BE2C (cell line): Measurements from ENCODE around the gene NSL1.

Experiments used
- DNase-seq: peaks from one replicate; pipeline ENCODE4 v3.0.0-alpha.2; 2020
- H3K27me3 ChIP-seq: fragments of 250-450 bp; sonication (Bioruptor Pico); 2 replicates; pipeline ENCODE4 v1.5.1; 2020; ENCODE audit warnings: mild to moderate bottlenecking
- H3K36me3 ChIP-seq: fragments of 250-450 bp; sonication (Bioruptor Pico); 2 replicates; pipeline ENCODE4 v1.5.1; 2020; ENCODE audit warnings: mild to moderate bottlenecking
- H3K4me1 ChIP-seq: fragments of 250-450 bp; sonication (Bioruptor Pico); 2 replicates; pipeline ENCODE4 v1.5.1; 2020
- H3K4me3 ChIP-seq: 2 replicates; pipeline ENCODE4 v1.5.1; 2011; ENCODE audit warnings: low read depth, low read length
- H3K9me3 ChIP-seq: fragments of 250-450 bp; sonication (Bioruptor Pico); 2 replicates; pipeline ENCODE4 v1.5.1; 2020
- CTCF ChIP-seq: IDR thresholded peaks from 2 replicates; pipeline ENCODE4 v1.5.1; 2012; ENCODE audit warnings: mild to moderate bottlenecking, low read depth, low read length

Gene NSL1

GRCh38 chr1:212702672-212703071 lies 88.9 kb downstream of the NSL1 start:
- no peaks in the 10 kb centered on the region for H3K36me3 ChIP-seq
- H3K27me3 ChIP-seq = peaks cover 30% of the 10 kb centered on the region
- no peak for DNase-seq

GRCh38 chr1:212701910-212702309 lies 89.7 kb downstream of the NSL1 start:
- no peak for DNase-seq
- no peak overlapping the region for H3K4me3 ChIP-seq

More at GRCh38 chr1:212702672-212703071, 88.9 kb downstream of the NSL1 start:
- TF ChIP-seq CTCF = no peak
- Histone ChIP-seq H3K4me3 (no peak overlapping the region), H3K4me1 (peaks cover 9% of the 10 kb centered on the region; the same call in 1 of the 2 replicates), H3K9me3 (no peaks in the 10 kb centered on the region)

GRCh38 chr1:212700892-212701819 lies 90.4 kb downstream of the NSL1 start:
- Histone ChIP-seq H3K4me1 (peaks cover 9% of the 10 kb centered on the region; the same call in 1 of the 2 replicates), H3K27me3 (peaks cover 35% of the 10 kb centered on the region), H3K36me3 (no peaks in the 10 kb centered on the region), H3K4me3 (peak overlapping the region; percentile 52), H3K9me3 (no peaks in the 10 kb centered on the region)
- peak; percentile 20 for TF ChIP-seq CTCF
- peak; percentile 51 for DNase-seq

More at GRCh38 chr1:212701910-212702309, 89.7 kb downstream of the NSL1 start:
- TF ChIP-seq CTCF = no peak
- peaks cover 9% of the 10 kb centered on the region; the same call in 1 of the 2 replicates for H3K4me1 ChIP-seq
- no peaks in the 10 kb centered on the region for H3K9me3 ChIP-seq
- peaks cover 35% of the 10 kb centered on the region for H3K27me3 ChIP-seq
- no peaks in the 10 kb centered on the region for H3K36me3 ChIP-seq

- Histone ChIP-seq H3K4me1 (peaks cover 9% of the 10 kb centered on the region; the same call in 1 of the 2 replicates), H3K27me3 (peaks cover 35% of the 10 kb centered on the region), H3K36me3 (no peaks in the 10 kb centered on the region), H3K9me3 (no peaks in the 10 kb centered on the region), H3K4me3 (peak overlapping the region; percentile 52)
- peak; percentile 35 for DNase-seq
- no peak for TF ChIP-seq CTCF
These were observed 91.2 kb downstream of the NSL1 start for GRCh38 chr1:212700223-212700891.

- H3K36me3 ChIP-seq = no peaks in the 10 kb centered on the region
- peaks cover 9% of the 10 kb centered on the region; the same call in 1 of the 2 replicates for H3K4me1 ChIP-seq
- DNase-seq = peak; percentile 49
- no peak for TF ChIP-seq CTCF
- H3K9me3 ChIP-seq = no peaks in the 10 kb centered on the region
- peaks cover 35% of the 10 kb centered on the region for H3K27me3 ChIP-seq
- H3K4me3 ChIP-seq = peak within 1 kb of the TSS; percentile 52
These were observed 91.9 kb downstream of the NSL1 start, which contains the start of gene BATF3 for GRCh38 chr1:212699625-212700222. BATF3 (minus strand) TSS chr1:212699840; CDS start chr1:212699762, 78 bp downstream.
